ENCODE results near the gene YPEL1.
"Not testable (repeated sequence)": the region's sequence is repeated elsewhere in the genome, so short reads cannot be mapped to it uniquely, and the experiment has no call there.

The YPEL1 gene

DNA sequence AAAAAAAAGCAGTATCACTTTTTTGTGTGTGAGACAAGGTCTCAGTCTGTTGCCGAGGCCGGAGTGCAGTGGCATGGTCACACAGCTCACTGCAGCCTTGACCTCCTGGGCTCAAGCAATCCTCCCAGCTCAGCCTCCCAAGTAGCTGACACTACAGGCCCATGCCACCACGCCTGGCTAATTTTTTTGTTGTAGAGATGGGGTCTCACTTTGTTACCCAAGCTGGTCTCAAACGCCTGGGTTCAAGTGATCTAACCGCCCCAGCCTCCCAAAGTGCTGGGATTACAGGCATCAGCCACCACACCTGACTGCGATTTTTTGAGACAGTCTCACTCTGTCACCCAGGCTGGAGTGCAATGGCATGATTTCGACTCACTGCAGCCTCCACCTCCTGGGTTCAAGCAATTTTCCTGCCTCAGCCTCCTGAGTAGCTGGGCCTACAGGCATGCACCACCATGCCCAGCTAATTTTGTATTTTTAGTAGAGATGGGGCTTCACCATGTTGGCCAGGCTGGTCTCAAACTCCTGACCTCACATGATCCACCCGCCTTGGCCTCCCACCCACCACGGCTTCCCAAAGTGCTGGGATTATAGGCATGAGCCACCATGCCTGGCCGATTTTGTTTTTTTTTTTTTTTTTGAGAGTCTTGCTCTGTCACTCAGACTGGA, 15.3 kb downstream of the YPEL1 start:
- DNase-seq: not testable (repeated sequence)

DNA sequence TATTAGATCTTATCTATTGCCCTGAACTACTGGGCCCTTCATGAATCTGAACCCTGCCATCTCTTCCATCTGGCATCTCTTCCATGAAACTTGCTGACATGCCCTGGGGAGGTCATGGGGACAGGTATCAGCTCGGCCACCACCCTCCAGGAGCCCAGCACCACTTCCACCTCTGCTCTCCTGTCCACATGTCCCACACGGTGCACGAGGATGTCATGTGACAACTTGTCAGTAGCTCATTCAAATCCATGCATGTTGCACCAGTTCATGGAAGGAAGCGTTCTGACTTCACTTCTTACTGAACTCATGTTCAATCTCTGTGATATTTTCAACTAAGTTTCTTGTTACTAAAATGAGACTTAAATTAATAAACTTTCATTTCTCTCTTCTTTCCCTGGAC, 16.6 kb downstream of the YPEL1 start:
- no peak for DNase-seq

DNA sequence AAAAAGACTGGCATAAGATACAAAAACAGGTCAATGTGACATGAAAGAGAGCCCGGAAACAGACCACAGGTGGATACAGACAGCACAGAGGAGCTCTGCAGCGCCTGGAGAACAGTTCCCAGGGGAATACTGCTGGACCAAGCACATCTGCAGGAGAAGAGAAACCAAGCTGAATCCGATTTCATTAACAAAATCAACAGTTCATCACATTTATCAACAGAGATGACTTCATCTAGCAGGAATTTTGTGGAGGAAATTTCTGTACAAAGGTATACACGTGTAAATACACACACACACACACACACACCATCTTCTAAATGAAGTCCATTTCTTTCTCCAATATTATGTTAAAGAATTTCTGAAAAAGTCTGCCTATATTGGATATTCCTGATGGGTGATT, 17.1 kb downstream of the YPEL1 start:
- no peak for DNase-seq

DNA sequence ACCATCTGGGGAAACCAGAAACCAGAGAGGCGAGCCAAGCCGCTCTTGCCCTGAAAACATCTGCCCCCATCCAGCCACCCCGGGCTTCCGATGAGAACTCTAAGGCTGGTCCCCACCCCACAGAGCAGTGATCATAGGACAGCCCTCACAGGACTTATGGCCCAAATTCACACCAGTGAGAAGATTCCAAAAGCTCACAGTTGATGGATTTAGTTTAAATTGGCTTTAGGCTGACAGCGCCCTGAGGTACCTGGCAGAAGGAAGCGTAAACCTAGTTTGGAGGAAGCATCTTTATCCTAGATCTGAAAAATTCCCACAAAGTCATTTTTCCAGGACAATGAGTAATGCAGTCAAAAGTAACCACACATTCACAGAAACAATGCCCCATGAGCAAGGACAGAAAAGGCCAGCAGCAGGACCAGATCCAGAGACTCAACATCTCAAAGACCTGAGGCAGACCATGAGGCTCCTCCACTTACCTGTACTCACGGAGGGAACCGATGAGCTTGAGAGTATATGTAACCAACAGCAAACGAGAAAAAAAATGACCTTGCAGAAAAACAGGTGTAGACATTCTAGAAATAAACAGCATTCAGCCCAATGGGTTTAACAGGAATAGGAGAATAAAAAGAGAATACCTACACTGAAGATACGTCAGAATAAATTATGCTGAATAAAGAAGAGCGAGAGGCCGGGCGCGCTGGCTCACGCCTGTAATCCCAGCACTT, 19.0 kb downstream of the YPEL1 start:
- DNase-seq: not testable (repeated sequence)

DNA sequence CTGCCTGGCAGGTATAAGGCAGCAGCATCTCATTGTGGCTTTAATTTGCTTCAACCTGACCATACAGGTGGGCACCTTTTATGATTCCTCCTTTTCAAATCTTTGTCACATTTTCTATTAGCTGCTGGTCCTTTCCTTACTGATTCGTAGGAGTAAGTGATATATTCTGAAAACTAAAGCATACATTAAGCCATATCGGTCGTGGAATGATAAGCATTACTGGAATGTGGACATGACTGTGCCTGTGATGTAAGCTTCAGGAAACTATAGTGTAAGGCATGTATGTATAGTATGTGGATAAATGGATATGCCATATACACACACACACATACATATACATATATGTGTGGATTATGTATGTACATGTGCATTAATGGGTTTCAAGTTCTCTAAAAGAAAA, 20.8 kb downstream of the YPEL1 start:
- DNase-seq: peak; percentile 80

DNA sequence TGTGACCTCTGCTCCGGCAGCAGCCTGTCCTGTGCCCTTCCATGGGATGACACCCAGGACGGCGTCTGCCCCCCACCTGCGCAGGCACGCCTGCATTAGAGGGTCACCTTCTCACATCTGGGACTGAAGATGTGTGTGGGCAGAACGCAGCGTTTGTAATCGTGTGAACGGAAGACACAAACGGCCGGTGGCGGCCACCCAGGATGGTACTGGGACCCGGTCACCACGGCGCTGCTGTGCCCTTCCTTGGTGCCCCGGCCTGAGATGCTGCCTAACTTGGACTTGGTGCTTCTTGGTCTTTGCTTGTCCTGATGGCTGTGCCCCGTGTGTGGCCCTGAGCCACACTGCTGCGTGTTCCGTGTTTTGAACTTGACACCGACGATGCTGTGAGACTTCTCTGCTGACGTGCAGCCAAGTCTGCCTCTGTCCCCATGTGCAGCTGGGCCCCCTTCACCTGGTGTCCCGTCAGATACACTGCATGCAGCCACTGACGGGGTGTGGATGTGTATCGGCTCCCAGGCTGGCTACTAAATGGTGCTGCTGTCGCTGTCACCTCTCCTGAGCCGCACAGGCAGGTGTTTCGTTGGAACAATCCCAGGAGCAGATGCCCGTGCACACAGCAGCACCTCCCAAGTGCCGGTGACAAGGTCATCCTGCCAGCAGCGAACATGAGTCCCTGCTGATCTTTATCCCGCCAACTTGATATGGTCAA, 21.4 kb downstream of the YPEL1 start:
- no peak for DNase-seq

DNA sequence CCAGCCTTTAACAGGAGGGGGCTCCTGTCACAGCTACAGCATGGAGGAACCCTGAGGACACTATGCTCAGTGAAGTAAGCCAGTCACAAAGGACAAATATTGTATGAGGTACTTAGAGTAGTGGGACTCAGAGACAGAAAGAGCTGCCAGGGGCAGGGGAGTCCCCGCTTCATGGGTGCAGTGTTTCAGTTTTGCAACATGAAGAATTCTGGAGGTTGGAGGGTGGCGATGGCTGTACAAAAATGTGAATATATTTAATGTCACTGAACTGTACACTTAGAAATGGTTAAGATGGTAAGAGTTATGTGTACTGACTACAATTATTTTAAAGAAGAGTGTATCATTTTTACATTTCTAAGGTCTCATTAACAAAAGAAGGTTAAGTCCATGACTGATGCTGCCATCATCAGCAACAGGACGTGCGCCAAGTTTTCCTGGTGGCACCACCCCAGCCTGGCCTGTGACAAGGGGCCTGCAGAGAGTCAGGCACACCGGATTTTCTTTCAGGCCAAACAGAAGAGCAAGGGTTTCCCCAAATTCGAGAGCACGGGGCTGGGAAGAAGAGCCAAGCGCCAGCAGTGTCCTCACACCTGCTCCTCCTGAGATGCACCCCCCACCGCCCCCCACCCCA, 22.1 kb downstream of the YPEL1 start:
- no peak for DNase-seq

DNA sequence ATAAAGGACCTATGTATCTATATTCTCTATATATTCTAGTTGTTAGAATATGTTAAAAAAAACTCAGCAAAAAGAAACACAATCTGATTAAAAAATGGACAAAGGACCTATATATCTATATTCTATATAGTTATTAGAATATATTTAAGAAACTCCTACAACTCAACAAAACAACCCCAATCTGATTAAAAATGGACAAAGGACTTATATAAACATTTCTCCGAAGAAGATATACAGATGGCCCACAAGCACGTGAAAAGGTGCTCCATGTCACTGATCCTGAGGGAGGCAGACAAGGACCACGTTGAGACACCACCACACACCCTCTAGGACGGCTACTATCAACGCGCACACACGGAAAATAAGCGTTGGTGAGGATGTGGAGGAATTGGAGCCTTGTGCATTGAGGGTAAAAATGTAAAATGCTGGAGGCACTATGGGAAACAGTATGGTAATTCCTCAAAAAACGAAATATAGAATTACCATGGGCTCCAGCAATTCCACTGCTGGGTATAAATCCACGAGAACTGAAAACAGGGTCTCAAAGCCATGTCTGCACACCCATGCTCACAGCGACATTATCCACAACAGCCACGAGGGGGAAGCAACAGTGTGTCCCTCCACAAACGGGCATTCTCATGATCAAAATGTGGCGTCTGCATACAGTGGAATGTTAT, 22.7 kb downstream of the YPEL1 start:
- peak; percentile 83 for DNase-seq

DNA sequence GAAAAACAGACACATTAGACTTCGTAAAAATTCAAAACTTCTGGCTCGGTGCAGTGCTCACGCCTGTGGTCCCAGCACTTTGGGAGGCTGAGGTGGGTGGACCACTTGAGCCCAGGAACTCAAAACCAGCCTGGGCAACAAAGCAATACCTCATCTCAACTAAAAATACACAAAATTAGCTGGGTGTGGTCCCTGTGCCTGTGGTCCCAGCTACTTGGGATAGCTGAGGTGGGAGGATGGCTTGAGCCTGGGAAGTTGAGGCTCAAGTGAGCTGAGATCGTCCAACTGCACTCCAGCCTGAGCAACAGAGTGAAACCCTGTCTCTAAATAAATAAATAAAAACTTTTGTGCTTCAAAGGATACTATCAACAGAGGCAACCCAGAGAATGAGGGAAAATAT, 23.7 kb downstream of the YPEL1 start:
- no peak for DNase-seq

DNA sequence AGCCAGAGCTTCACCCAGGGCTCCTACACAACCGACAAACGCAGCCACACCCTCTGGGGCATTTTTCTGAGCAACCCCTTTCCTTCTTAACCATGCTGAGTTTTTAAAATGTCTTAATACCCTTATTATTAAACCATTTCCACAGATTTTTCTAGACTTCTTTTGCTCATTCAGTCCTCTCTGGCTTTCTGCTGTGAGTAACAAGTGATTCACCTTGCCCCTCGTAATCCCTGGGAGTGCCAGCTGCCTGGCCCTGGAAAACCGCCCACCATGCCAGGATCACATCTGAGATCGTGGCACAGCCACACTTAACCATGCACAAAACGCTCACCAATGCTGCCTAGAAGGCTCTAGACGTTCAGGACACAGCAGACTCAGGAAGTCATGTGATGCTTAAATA, 25.4 kb downstream of the YPEL1 start:
- DNase-seq: no peak

DNA sequence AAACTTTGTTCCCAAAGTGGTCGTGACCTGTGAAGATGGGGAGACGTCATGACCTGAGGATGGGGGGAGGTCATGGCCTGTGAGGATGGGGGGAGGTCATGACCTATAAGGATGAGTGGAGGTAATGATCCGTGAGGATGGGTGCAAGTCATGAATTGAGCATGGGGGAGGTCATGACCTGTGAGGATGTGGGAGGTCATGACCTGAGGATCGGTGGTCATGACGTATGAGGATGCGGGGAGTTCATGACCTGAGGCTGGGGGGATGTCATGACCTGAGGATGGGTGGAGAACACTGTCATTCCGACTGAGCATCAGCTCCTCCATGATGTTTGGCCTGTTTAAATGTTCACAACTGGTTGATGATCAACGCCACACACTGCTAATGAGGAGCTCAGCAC, 25.9 kb downstream of the YPEL1 start:
- DNase-seq: no peak

DNA sequence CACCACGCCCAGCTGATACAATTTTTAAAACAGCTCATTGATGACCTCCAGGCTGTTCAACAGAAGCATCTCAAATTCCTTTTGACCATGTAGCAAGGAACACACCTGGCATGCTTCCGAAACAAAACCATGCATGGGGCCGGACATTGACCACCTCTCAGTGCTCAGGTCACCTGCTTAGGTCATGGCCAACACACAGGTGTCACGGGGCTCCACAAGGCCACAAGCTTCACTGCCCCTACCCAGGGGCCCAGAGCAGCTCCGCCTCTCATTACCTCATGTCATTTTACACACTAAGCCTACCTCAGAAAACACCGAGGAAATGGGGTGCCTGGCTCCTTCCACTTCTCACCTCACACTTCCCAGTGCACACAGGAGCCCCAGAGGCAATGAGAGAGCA, 26.6 kb downstream of the YPEL1 start:
- no peak for DNase-seq

DNA sequence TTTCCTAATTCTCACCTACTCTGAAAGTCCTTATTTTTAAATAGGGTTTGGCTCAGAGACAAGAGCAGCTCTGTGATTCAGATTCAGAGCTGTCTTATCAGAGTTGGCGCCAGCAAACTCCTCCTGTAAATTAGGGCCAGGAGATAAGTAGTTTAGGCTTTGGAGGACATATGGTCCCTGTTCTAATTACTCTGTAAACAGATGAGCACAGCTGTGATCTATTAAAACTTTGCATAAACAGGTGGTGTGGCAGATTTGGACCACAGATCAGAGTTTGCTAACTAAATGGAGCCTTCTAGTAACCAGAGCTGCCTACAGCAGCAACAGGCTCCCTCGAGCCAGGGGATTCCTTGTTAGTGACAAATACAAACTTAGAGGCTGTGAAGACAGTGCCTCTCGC, 27.9 kb downstream of the YPEL1 start:
- DNase-seq: no peak

DNA sequence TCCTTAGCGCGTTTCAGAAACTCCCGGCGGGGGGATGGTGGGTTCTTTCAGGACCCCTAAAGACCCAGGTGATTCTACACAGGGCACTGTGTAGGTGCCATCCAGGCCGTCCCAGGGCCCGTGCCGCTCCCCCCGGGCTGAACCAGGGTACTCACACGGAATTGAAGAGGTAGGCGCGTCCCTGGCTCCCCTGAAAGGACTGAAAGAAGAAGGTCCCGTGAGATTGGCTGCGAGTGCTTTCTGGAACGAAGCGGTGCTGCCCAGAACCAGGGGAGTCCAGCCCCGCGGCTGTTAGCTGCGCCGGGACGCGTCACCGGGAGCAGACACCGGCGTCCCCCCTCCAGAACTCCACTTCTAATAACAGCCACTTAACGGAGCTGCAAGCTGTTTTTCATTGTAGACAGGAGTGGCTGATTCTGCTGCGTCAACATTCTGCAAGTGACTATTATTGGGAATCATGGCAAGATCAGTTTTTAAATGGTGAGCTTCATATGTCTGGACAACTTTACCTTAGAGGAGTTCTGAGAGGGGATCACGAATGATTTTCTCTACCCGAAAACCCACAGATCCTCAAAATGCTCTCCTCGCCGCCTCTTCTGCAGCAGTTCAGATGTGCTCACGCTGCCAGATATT, 31.8 kb downstream of the YPEL1 start:
- no peak for DNase-seq

DNA sequence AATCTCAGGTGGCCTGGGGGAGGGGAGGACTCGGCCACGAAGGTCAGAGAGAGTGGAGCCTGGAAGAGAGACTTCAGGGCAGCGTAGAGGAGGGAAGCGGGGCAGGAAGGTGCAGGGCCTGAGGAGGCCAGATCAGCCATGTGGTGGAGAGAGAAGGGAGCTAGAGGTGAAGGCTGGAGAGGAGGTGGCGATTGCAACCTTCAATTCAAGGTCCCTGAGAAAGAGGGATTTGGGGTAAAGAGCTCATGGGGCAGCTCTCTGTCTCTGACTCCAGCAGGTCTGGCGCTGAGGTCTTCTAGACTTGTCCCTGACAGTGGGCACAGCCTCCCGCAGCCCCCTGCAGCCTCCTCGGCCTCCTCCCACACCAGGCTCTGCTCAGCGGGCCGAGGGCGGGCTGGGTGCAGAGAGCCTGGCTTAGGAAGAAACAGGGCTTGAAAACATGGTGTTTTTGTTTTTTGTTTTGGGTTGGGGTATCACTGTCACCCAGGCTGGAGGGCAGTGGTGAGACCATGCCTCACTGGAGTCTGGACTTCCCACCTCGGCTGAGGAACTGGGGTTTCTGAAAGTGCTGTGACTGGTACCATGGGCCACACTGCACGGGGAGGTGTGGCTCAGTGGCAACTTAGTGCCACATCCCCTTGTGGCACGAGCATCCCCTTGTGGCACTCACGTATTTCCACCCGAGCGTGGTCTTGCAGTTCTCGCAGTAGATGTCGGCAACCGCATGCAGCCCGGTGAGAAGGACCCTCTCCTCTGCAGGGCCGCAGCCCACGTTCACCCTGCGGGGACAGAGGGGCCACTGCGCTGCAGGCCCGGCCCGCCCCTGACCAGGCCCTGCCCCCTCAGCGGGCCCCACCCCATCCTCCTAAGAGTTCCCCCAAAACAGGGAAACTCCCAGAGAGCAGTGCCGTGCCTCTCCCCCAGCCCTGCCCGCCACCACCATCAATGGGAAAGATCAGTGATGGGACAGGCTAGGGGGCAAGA, 32.6 kb downstream of the YPEL1 start:
- no peak for DNase-seq

DNA sequence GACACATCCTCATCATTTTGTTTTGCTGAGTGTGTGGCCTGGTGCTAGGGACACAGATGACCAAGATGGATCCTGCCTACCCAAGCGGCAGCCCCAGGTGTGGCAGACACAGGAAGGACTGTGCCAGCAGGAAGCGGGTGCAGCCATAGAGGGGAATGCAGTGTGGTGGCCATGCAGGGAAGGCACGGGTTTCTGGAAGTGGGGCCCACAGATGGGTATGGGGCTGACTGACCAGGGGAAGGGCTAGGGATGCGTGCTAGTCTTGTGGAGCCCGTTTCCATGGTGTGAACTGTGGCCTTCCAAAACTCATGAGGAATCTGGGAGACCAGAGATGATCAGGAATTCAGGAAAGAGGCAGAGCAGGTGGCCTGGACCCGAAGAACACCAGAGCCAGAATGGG, 33.5 kb downstream of the YPEL1 start:
- no peak for DNase-seq

DNA sequence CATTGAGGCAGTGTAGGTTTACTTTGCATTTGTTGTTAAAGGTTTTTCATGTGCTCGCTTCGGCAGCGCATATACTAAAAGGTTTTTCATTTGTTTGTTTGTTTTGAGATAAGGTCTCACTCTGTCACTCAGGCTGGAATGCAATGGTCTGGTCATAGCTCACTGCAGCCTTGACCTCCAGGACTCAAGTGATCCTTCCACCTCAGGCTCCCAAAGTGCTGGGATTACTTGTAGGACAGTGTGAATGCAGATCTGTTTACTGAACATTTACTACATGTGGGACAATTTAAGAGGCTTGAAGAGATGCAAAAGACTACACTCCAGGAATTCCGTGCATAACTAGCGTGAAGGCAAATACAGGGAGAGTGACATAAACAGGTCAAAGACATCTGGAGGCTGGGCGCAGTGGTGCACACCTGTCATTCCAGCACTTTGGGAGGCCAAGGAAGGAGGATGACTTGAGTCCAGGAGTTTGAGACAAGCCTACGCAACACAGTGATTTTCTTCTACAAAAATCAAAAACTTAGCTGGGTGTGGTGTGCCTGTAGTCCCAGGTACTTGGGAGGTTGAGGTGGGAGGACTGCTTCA, 34.1 kb downstream of the YPEL1 start:
- DNase-seq: no peak

DNA sequence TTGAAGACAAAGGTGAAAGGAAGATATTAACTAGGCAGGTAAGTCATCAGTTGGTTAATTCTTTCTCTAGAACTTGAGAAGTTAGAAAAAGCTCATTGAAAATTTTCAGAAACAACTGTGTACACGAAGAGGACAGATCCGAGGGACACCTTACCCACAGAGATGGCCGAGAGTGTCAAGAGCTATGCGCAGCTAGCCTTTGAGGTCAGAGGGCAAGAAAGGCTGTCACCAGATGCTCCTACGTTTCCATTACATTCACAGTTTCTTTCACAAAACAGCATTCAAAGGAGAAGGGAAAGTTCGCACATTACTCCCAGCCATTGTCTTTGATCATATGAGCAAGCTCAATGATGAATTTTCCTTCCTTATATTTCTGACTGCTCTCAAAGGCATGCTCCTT, 34.8 kb downstream of the YPEL1 start:
- no peak for DNase-seq

DNA sequence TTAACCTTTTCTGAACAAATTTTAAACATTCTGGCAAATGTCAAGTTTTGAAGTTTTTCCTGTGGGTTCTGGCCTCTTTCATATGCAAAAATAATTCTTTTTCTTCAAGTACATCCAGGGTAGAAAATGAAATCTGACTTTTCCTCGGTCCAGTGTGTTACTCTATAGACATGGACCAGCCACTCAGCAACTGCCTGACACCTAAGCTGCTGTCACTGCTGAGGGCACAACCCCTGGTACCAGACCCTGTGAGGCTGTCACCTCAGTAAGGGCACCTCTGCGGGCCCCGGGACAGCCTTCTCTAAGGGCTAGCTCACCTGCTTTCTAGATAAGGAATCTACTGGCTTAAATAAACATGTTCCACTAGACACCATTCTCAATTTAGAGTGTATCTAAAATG, 36.0 kb downstream of the YPEL1 start:
- DNase-seq: no peak

DNA sequence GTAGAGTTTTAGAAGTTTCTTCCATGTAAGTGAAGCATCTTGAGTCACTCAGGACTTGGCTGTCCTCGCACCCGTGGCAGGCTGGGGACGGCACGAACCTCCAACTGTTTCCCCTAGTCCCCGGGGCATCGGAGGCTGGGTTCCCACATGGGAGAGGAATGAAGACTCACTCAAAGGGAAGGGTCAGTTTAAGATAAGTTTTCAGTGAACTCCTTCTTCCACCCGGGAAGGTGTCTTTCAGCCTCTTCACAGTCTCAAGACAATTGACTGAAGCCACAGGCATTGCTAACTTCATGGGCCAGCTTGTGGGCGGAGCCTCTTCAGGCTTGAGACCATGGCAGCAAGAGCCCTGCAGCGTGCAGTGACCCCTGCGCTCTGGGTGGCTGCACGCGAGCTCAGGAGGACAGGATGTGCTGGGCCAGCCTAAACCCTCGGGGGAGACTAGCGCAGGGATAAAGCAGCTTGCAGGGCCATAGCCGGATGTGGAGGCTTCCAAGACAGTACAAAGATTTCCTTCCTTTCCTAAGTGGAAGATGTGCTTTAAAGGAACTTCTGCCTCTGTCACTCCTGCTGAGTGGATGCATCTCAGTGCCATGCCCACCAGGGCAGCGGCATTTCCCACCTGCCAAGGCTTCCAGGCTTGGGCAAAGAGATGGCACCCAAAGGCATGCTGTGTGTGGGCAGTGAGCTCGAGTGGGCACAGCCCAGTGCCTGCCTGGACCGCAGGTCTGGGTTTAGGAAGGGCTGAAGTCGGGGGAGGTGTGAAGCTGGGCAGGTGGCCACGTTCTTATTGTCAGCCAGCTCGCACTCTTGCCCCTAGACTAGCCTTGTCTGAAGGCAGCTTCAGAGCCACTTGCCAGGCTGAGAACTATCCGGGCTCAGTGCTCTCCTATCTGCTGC, 36.9 kb downstream of the YPEL1 start:
- no peak for DNase-seq
